HG03342 (cell line): ENCODE measurements around the gene ACO2.

Source experiments
- ATAC-seq: cut with Tn5 transposase; IDR thresholded peaks from one replicate; pipeline ENCODE4 v1.9.1; 2021; ENCODE audit warnings: mild to moderate bottlenecking, moderate library complexity; ENCODE audit not compliant: unreplicated experiment

The ACO2 gene

DNA sequence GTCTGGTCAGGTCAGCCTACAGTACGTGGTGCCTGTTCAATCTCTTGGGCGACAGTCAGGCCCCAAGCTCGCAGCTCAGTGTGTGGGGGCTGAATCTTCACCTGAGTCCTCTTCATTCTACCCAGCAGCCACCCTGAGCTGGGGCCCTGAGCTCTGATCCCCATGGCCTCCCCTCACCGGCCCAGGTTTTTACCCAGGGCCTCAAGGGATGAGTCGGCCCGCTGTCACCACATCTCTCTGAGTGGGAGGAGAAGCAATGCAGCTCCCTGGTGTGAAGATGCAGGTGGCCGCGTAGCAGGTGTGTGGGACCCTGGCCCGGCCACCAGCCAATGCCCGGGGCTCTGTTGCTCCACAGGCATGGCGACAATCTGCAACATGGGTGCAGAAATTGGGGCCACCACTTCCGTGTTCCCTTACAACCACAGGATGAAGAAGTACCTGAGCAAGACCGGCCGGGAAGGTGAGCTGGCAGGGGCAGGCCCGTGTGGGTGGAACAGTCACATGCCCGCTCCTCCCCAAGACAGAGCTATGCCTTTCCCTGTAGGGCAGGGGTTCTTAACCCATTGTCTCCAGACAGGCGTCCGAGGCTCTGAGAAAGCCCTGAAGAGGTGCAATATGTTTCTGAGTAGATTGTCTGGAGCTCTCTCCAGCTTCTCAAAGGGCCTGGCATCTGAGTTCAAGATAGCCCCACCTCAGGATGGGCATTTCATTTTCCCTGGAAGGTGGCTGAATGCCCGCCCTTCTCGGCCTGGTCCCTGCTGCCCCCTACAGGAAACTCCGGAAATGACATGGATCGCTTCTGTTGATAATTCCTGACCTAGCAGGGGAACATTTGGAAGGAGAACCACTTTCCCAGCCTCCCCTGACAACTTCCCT lies 48.5 kb downstream of the ACO2 start:
- no peak for ATAC-seq

GRCh38 chr22:41518048-41518347 lies 49.1 kb downstream of the ACO2 start:
- ATAC-seq: no peak

DNA sequence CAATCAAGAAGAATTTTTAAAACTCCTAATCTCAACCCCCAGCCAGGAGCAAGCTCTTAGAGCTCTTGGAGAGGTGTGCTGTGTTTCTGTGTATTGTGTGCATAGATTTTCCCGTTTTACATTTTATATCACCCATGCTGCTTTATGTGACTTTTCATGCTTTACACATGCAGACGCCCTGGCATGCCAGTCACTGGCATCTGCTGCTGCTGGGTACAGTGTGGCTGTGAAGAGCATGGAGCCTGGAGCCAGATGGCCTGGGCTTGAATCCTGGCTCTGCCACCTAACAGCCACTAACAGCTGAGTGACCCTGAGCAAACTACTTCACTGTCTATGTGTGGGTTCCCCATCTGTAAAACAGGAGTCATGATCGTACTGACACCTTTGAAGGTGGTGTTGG lies 52.2 kb downstream of the ACO2 start:
- ATAC-seq: no peak

- ATAC-seq: no peak
These were observed 53.9 kb downstream of the ACO2 start for GRCh38 chr22:41522813-41523212.

DNA sequence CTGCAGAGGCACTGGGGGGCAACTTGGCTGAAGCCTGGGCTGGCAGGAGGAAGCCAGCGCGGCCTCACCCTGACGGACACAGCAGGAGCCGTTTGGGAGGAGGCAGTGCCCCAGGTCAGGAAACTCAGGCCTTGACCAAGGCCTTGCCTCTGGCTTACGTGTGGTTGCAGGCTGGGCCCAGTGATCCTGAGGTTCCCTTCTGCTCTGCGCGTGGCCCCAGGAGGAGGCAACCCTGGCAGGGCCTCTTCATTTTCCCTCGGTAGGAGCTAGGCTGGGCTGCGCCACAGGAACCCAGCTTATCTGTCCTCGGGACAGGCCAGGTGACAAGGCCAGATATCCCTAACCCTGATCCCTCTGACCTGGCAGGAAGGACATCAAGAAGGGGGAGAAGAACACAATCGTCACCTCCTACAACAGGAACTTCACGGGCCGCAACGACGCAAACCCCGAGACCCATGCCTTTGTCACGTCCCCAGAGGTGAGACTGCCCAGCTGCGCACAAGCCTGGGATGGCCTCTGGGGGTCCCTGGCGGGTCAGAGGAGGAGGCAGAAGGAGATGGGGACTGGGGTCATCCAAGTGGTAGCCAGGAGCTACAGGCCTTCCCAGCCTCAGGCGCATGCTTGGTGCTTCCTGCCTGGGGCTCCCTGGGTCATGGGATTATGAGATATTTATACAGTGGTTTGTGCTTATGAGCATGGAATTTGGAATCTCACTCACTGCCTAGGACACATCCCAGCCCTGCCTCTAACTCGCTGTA lies 54.7 kb downstream of the ACO2 start:
- no peak for ATAC-seq

GRCh38 chr22:41524251-41524661 lies 55.3 kb downstream of the ACO2 start:
- no peak for ATAC-seq

- no peak for ATAC-seq
These were observed 56.0 kb downstream of the ACO2 start for GRCh38 chr22:41524809-41525449.

DNA sequence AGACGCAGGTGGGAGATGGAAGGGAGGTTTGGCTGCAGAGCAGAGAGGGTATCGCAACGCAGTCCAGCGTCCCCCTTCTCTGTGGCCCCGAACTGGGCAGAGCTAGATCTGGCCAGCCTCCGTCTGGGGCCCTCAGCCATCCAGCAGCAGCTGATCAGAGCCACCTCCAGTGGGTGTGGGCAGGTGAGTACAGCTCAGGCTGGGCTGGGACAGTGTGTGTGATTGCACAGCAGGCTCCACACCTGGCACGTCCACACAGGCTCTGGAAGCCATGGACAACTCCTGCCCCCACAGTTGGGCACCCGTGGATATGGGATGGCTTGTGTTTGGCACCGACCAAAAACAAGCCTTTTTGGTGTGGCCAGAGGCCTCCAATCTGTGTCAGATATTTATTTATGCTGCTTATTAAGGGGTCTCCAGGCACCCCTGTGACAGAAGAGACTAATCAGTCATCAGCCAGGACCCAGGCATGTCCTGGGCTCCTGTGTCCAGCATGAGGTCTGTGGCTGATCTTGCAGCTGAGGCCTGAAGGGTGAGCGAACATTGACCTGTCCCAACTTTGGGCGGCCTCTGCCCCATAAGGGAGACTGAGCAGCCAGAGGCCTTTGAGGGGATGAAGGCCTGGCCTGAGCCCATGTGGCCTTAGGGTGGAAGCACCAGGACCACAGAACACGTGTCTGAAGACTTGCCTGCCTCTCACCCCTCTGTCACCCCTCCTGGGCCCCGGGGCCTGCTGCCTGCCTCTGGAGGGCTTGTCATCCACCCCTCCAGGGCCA lies 56.7 kb downstream of the ACO2 start:
- ATAC-seq: no peak

- no peak for ATAC-seq
These were observed 57.4 kb downstream of the ACO2 start for GRCh38 chr22:41526226-41526829.

- no peak for ATAC-seq
These were observed 58.2 kb downstream of the ACO2 start for GRCh38 chr22:41526830-41527799.

DNA sequence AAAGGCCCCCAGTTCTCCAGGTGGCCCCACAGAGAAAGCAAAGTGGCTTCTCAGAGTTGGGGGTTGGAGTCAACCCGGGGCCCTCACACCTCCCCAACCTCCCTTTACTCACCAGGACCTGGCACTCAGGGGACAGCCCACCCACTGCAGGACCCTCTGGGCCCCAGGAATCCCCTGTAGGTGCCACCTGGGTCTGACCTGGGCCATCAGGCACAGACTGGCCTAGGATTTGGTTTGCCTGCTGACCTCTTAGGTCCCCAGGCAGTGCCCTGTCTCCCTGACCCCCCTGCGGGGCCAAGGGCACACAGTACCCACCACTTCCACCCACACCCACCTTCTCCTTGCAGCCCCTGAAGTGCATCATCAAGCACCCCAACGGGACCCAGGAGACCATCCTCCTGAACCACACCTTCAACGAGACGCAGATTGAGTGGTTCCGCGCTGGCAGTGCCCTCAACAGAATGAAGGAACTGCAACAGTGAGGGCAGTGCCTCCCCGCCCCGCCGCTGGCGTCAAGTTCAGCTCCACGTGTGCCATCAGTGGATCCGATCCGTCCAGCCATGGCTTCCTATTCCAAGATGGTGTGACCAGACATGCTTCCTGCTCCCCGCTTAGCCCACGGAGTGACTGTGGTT lies 59.3 kb downstream of the ACO2 start:
- no peak for ATAC-seq

GRCh38 chr22:41528938-41529561 lies 60.1 kb downstream of the ACO2 start:
- ATAC-seq: no peak

- no peak for ATAC-seq
These were observed 62.2 kb downstream of the ACO2 start for GRCh38 chr22:41530890-41531714.

- no peak for ATAC-seq
These were observed 63.0 kb downstream of the ACO2 start for GRCh38 chr22:41531715-41532477.

- no peak for ATAC-seq
These were observed 64.2 kb downstream of the ACO2 start for GRCh38 chr22:41532908-41533825.

GRCh38 chr22:41534219-41534618 lies 65.3 kb downstream of the ACO2 start:
- no peak for ATAC-seq
